ENCODE data around the gene PCP2.

DNA sequence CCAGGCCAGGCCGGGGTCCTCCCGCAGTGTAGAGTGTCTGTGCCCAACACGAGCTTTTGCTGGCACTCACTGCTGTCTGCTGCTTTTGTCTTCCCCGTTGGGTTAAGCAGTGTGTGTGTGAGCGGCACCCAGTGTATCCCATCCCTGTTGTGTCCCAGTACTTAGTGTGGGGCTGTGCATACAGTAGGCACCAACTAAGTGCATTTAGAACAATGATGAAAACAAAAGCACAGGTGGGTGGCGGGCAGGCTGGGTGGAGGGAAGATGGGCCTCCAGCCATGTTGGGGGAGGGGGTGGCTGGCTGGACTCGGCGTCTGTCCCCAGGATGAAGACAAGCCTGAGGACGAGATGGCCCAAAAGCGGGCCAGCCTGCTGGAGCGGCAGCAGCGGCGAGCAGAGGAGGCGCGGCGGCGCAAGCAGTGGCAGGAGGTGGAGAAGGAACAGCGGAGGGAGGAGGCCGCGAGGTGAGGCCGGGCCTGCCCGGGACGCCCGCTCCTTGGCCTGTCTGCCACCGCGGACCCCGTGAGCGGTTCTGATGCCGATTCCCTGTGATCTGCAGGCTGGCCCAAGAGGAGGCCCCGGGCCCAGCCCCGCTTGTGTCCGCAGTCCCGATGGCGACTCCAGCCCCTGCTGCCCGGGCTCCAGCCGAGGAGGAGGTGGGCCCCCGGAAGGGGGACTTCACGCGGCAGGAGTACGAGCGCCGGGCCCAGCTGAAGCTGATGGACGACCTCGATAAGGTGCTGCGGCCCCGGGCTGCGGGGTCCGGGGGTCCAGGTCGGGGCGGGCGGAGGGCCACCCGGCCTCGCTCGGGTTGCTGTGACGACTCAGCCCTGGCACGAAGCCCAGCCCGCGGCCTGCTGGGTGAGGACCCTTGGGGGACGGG is 18.4 kb downstream of the PCP2 start:
- TF ChIP-seq, protein P1, sequence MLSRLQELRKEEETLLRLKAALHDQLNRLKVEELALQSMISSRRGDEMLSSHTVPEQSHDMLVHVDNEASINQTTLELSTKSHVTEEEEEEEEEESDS (CRISPR knock-in tag; IDR thresholded peaks at IDR 0.05; ENCODE audit: borderline replicate concordance): no peak
- TF ChIP-seq ZBTB1 (CRISPR knock-in tag; IDR thresholded peaks at IDR 0.05; ENCODE audit: borderline replicate concordance) (no peak), ATF2 (CRISPR knock-in tag; IDR thresholded peaks at IDR 0.05) (no peak), NFE2L1 (CRISPR knock-in tag; IDR thresholded peaks at IDR 0.05; ENCODE audit: borderline replicate concordance) (no peak), BRD4 (CRISPR knock-in tag; IDR thresholded peaks at IDR 0.05) (no peak), POLR2AphosphoS5 (IDR thresholded peaks at IDR 0.05; ENCODE audit: low read depth, low read length) (no peak), ZNF414 (CRISPR knock-in tag; IDR thresholded peaks at IDR 0.05) (no peak), ZNF7 (CRISPR knock-in tag; IDR thresholded peaks at IDR 0.05) (no peak), HNRNPL (IDR thresholded peaks at IDR 0.05; ENCODE audit: low read depth, low read length) (no peak), GTF2F1 (IDR thresholded peaks at IDR 0.05; ENCODE audit: low read length) (no peak), RARA (CRISPR knock-in tag; IDR thresholded peaks at IDR 0.05) (no peak), NFATC3 (CRISPR knock-in tag; IDR thresholded peaks at IDR 0.05) (no peak)
- TF ChIP-seq, protein P2, sequence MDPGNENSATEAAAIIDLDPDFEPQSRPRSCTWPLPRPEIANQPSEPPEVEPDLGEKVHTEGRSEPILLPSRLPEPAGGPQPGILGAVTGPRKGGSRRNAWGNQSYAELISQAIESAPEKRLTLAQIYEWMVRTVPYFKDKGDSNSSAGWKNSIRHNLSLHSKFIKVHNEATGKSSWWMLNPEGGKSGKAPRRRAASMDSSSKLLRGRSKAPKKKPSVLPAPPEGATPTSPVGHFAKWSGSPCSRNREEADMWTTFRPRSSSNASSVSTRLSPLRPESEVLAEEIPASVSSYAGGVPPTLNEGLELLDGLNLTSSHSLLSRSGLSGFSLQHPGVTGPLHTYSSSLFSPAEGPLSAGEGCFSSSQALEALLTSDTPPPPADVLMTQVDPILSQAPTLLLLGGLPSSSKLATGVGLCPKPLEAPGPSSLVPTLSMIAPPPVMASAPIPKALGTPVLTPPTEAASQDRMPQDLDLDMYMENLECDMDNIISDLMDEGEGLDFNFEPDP (CRISPR knock-in tag; conservative IDR thresholded peaks at IDR 0.05): no peak
